Muscle of leg (tissue), 16 donors: ENCODE measurements around the gene RNF217. TPM values are rescaled to one million over a fixed set of nuclear protein-coding genes. Genes with fewer than 3 reads are reported as not detected.
A peak's percentile ranks its signal among the peaks of the same experiment; 100 is the strongest.
"Not testable (repeated sequence)": the region's sequence is repeated elsewhere in the genome, so short reads cannot be mapped to it uniquely, and the experiment has no call there.

ENCODE experiments used
- DNase-seq: peaks from one replicate; pipeline ENCODE4 v3.0.0; 2013
- H3K27ac ChIP-seq: one replicate; pipeline ENCODE4 v1.5.1; 2013; ENCODE audit warnings: mild to moderate bottlenecking, low read length, control low read depth
- H3K27me3 ChIP-seq: one replicate; pipeline ENCODE4 v1.6.1; 2013; ENCODE audit warnings: low read length; ENCODE audit not compliant: control insufficient read depth, insufficient read depth
- H3K36me3 ChIP-seq: one replicate; pipeline ENCODE4 v1.6.1; 2013; ENCODE audit warnings: low read length; ENCODE audit not compliant: control insufficient read depth, insufficient read depth
- H3K4me1 ChIP-seq: one replicate; pipeline ENCODE4 v1.6.1; 2013; ENCODE audit warnings: low read length; ENCODE audit not compliant: control insufficient read depth, insufficient read depth
- H3K4me3 ChIP-seq: one replicate; pipeline ENCODE4 v1.5.1; 2013; ENCODE audit warnings: low read length, control low read depth
- H3K9me3 ChIP-seq: replicated peaks from 2 replicates; pipeline ENCODE4 v1.6.1; 2013; ENCODE audit warnings: low read depth, low read length; ENCODE audit not compliant: control insufficient read depth
- WGBS: methylation state at CpG from one replicate; pipeline ENCODE4 v1.1.5; 2013; ENCODE audit warnings: missing lambda C conversion rate; ENCODE audit not compliant: insufficient coverage; 5-methylcytosine and 5-hydroxymethylcytosine counted together
- long read RNA-seq, 11 donors: transcript quantifications; one replicate each; lab custom pipeline, GENCODE V29; 2026
- polyA plus RNA-seq, 8 donors: library from polyadenylated mRNA; unstranded; fragments of 120-200 nt; gene quantifications; one replicate each; pipeline versions ENCODE4 v1.2.1 to v1.2.3, GENCODE V29; 2013; ENCODE audit warnings: inconsistent platforms in 1 of 8, low replicate concordance in 1 of 8; ENCODE audit not compliant: insufficient read length in 8 of 8, insufficient read depth in 1 of 8
- total RNA-seq: library from RNA; stranded (reverse); fragments of 120-200 nt; gene quantifications from one replicate; pipeline ENCODE4 v1.2.4, GENCODE V29; 2013

Gene RNF217
- total RNA-seq: 43.3 TPM
- 10 to 100 TPM; 28.6 to 54.9 (median 35.3) TPM for polyA plus RNA-seq
- long read RNA-seq, donor 1, full-length matches to known transcripts: 4 of 4 reads
- long read RNA-seq, donor 1, partial matches to known transcripts: 0 of 4 reads
- long read RNA-seq, donor 1, other reads (novel, unspliced or antisense): 0 of 4 reads
- long read RNA-seq, donor 2: 0 reads
- long read RNA-seq, donor 3, full-length matches to known transcripts: 19 of 19 reads
- long read RNA-seq, donor 3, partial matches to known transcripts: 0 of 19 reads
- long read RNA-seq, donor 3, other reads (novel, unspliced or antisense): 0 of 19 reads
- long read RNA-seq, donor 4, full-length matches to known transcripts: 6 of 6 reads
- long read RNA-seq, donor 4, partial matches to known transcripts: 0 of 6 reads
- long read RNA-seq, donor 4, other reads (novel, unspliced or antisense): 0 of 6 reads
- long read RNA-seq, donor 5, full-length matches to known transcripts: 10 of 10 reads
- long read RNA-seq, donor 5, partial matches to known transcripts: 0 of 10 reads
- long read RNA-seq, donor 5, other reads (novel, unspliced or antisense): 0 of 10 reads
- long read RNA-seq, donor 6, full-length matches to known transcripts: 8 of 13 reads
- long read RNA-seq, donor 6, partial matches to known transcripts: 5 of 13 reads
- long read RNA-seq, donor 6, other reads (novel, unspliced or antisense): 0 of 13 reads
- long read RNA-seq, donor 7, full-length matches to known transcripts: 4 of 4 reads
- long read RNA-seq, donor 7, partial matches to known transcripts: 0 of 4 reads
- long read RNA-seq, donor 7, other reads (novel, unspliced or antisense): 0 of 4 reads
- long read RNA-seq, donor 8, full-length matches to known transcripts: 3 of 3 reads
- long read RNA-seq, donor 8, partial matches to known transcripts: 0 of 3 reads
- long read RNA-seq, donor 8, other reads (novel, unspliced or antisense): 0 of 3 reads
- long read RNA-seq, donor 9, full-length matches to known transcripts: 9 of 9 reads
- long read RNA-seq, donor 9, partial matches to known transcripts: 0 of 9 reads
- long read RNA-seq, donor 9, other reads (novel, unspliced or antisense): 0 of 9 reads
- long read RNA-seq, donor 10, full-length matches to known transcripts: 7 of 12 reads
- long read RNA-seq, donor 10, partial matches to known transcripts: 5 of 12 reads
- long read RNA-seq, donor 10, other reads (novel, unspliced or antisense): 0 of 12 reads
- long read RNA-seq, donor 11, full-length matches to known transcripts: 4 of 4 reads
- long read RNA-seq, donor 11, partial matches to known transcripts: 0 of 4 reads
- long read RNA-seq, donor 11, other reads (novel, unspliced or antisense): 0 of 4 reads

GRCh38 chr6:124961777-124962638, at the start of gene RNF217:
TSS of gene RNF217 (plus strand) at chr6:124962437. CDS start at chr6:124962545, 108 bp downstream.
- H3K9me3 ChIP-seq: no peaks in the 10 kb centered on the region
- H3K27me3 ChIP-seq: no peaks in the 10 kb centered on the region
- peaks cover 2% of the 10 kb centered on the region for H3K4me1 ChIP-seq
- WGBS: under 1% methylated on average over 93 of the region's 101 CpGs
- no peaks in the 10 kb centered on the region for H3K36me3 ChIP-seq
- H3K27ac ChIP-seq: peak within 1 kb of the TSS; percentile 93
- peak within 1 kb of the TSS; percentile 85 for H3K4me3 ChIP-seq
- DNase-seq: peak; percentile 87

GRCh38 chr6:124913056-124913455, 49.2 kb upstream of the RNF217 start:
- H3K4me3 ChIP-seq: no peak overlapping the region
- H3K36me3 ChIP-seq: no peaks in the 10 kb centered on the region
- H3K27ac ChIP-seq: no peak overlapping the region
- H3K27me3 ChIP-seq: no peaks in the 10 kb centered on the region
- no peak for DNase-seq
- no CpG with 5 or more reads among the region's 1 CpG for WGBS
- H3K4me1 ChIP-seq: no peaks in the 10 kb centered on the region
- H3K9me3 ChIP-seq: no peaks in the 10 kb centered on the region

- Histone ChIP-seq H3K4me1 (no peaks in the 10 kb centered on the region), H3K27me3 (no peaks in the 10 kb centered on the region), H3K9me3 (peaks cover 4% of the 10 kb centered on the region), H3K4me3 (no peak overlapping the region), H3K27ac (no peak overlapping the region), H3K36me3 (no peaks in the 10 kb centered on the region)
- DNase-seq: no peak
- WGBS: no CpG with 5 or more reads among the region's 1 CpG
Observed at GRCh38 chr6:124917769-124918168, 44.5 kb upstream of the RNF217 start.

- not testable (repeated sequence) for H3K4me1 ChIP-seq, H3K27me3 ChIP-seq, DNase-seq, H3K4me3 ChIP-seq, H3K9me3 ChIP-seq, H3K36me3 ChIP-seq, H3K27ac ChIP-seq
- WGBS: no CpG with 5 or more reads among the region's 2 CpGs
Observed at GRCh38 chr6:124919703-124920102, 42.5 kb upstream of the RNF217 start.

- no CpG with 5 or more reads among the region's 3 CpGs for WGBS
- Histone ChIP-seq H3K27me3 (no peaks in the 10 kb centered on the region), H3K27ac (no peak overlapping the region), H3K9me3 (peaks cover 4% of the 10 kb centered on the region), H3K4me3 (no peak overlapping the region), H3K4me1 (no peaks in the 10 kb centered on the region), H3K36me3 (no peaks in the 10 kb centered on the region)
- no peak for DNase-seq
Observed at GRCh38 chr6:124924333-124924759, 37.9 kb upstream of the RNF217 start.

- H3K36me3 ChIP-seq: no peaks in the 10 kb centered on the region
- 86% methylated on average over 2 of the region's 2 CpGs for WGBS
- no peaks in the 10 kb centered on the region for H3K4me1 ChIP-seq
- no peak overlapping the region for H3K27ac ChIP-seq
- H3K4me3 ChIP-seq: no peak overlapping the region
- no peak for DNase-seq
- no peaks in the 10 kb centered on the region for H3K9me3 ChIP-seq
- H3K27me3 ChIP-seq: no peaks in the 10 kb centered on the region
Observed at GRCh38 chr6:124926435-124926834, 35.8 kb upstream of the RNF217 start.

- H3K4me3 ChIP-seq: no peak overlapping the region
Observed at GRCh38 chr6:124927806-124928205, 34.4 kb upstream of the RNF217 start.

GRCh38 chr6:124928851-124929250, 33.4 kb upstream of the RNF217 start:
- WGBS: no CpG with 5 or more reads among the region's 4 CpGs
- Histone ChIP-seq H3K4me1 (no peaks in the 10 kb centered on the region), H3K36me3 (no peaks in the 10 kb centered on the region), H3K27me3 (no peaks in the 10 kb centered on the region), H3K9me3 (no peaks in the 10 kb centered on the region), H3K4me3 (no peak overlapping the region), H3K27ac (no peak overlapping the region)
- DNase-seq: no peak

More at GRCh38 chr6:124927806-124928205, 34.4 kb upstream of the RNF217 start:
- H3K27ac ChIP-seq: no peak overlapping the region
- no peaks in the 10 kb centered on the region for H3K4me1 ChIP-seq
- H3K27me3 ChIP-seq: no peaks in the 10 kb centered on the region
- H3K36me3 ChIP-seq: no peaks in the 10 kb centered on the region
- no peak for DNase-seq
- no peaks in the 10 kb centered on the region for H3K9me3 ChIP-seq
- no CpG with 5 or more reads among the region's 2 CpGs for WGBS

- Histone ChIP-seq H3K9me3 (no peaks in the 10 kb centered on the region), H3K36me3 (no peaks in the 10 kb centered on the region), H3K27me3 (no peaks in the 10 kb centered on the region), H3K4me3 (no peak overlapping the region), H3K4me1 (no peaks in the 10 kb centered on the region), H3K27ac (no peak overlapping the region)
- no CpG with 5 or more reads among the region's 6 CpGs for WGBS
- DNase-seq: no peak
Observed at GRCh38 chr6:124937645-124938044, 24.6 kb upstream of the RNF217 start.
